Measurements from ENCODE around the gene TUBB1. TPM values are rescaled to one million over a fixed set of nuclear protein-coding genes. Genes with fewer than 3 reads are reported as not detected.

The TUBB1 gene
- total RNA-seq, 1 experiment from 2014 or later = not detected

DNA sequence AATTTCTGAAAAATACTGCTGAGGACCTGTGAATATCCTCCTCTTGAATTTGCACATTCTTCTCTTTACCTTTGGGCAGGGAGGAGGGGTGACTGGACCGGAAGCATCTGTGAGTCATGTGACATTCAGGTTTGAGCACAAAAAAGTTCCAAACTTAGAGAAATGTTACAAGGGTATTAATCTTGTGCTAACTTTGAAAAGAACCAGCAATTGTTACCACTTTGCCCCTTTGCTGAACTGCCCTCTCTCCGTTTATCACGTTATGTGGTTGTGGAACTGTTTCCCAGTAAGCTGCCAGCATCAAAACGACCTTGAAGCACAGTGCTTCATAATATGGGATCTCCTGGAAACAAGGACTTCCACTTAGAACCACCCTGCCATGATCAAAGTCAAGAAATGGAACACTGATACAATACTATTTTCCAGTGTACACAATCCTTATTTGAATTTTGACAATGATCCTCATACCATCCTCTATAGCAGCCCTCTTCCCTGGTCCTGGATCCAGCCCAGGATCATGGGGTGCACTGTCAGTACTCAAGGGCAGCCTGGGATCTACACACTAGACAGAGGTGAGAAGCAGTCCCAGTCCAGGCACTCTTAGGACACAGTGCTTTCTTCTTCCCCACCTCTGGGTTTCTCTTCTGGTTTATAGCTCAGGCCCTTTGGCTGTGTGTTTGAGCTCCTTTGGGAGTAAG, 2.3 kb upstream of the TUBB1 start:
- no peak for DNase-seq
- Histone ChIP-seq H3K36me3 (replicated peaks; ENCODE audit: control insufficient read depth, insufficient read depth, low read length) (no peaks in the 10 kb centered on the region), H3K27me3 (ENCODE audit: control insufficient read depth, insufficient read depth, low read length) (peaks cover 2% of the 10 kb centered on the region), H3K4me3 (ENCODE audit: insufficient read depth, low read depth, low read length) (no peak overlapping the region)

DNA sequence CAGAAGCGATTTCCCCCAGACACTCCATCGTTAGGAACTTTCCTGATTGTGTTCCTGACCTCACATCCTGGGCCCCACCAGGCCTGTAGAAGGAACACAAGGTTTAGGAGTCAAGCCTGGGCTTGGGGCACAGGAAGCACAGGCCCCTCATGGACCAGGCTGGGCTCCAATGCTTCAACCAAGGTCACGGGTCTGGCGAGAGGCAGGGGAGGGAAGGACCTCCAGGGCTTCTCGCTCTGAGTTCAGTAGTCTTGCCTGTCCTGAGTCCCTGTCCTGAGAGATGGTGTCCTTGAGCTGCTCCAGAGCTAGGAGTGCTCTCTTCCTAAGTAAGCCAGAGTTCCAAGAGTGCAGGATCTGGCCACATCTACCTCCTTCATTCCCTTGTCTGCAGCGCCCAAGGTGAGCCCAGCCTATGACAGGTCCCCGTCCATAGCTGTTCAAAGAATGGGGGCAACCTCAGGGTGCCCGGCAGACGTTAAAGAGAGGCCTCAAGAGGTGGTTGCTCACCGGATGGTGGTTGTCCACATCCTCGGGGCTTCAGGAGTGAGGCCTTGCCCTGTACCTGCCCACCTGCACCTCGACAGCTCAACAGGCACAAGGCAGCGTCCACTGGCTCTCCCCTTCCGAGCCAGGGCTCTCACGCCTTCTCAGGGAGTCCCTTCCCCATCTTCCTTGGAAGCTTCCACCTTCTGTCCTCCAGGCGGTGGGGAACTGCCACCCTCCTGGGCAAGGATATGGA, 1.6 kb upstream of the TUBB1 start:
- no peaks in the 10 kb centered on the region for H3K36me3 ChIP-seq (replicated peaks; ENCODE audit: control insufficient read depth, insufficient read depth, low read length)
- H3K27me3 ChIP-seq (ENCODE audit: control insufficient read depth, insufficient read depth, low read length) = peaks cover 2% of the 10 kb centered on the region
- no peak overlapping the region for H3K4me3 ChIP-seq (ENCODE audit: insufficient read depth, low read depth, low read length)
- DNase-seq = no peak

DNA sequence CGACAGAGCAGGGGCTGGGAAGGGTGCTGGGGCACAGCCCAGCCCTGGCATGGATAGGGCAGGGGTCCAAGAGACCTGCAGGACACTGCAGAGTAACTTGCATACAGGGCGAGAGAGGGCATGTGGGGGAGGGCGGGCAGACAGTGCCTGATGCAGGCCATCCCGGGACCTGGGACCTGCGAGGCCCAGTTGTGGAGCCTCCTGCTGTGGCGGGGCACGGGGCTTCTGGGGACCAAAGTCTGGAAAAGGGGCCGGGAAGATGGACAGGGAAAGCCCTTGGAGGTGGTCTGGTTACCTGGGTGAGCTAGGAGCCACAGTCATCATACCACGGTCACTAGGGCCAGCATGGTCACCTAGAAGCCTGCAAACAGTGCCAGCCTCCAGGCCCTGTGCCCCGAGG, 412 bp upstream of the TUBB1 start:
- Histone ChIP-seq H3K27me3 (ENCODE audit: control insufficient read depth, insufficient read depth, low read length) (peaks cover 3% of the 10 kb centered on the region; the same call in 1 of the 2 replicates), H3K36me3 (replicated peaks; ENCODE audit: control insufficient read depth, insufficient read depth, low read length) (no peaks in the 10 kb centered on the region), H3K4me3 (ENCODE audit: insufficient read depth, low read depth, low read length) (no peak overlapping the region)
- peak; percentile 32 for DNase-seq

DNA sequence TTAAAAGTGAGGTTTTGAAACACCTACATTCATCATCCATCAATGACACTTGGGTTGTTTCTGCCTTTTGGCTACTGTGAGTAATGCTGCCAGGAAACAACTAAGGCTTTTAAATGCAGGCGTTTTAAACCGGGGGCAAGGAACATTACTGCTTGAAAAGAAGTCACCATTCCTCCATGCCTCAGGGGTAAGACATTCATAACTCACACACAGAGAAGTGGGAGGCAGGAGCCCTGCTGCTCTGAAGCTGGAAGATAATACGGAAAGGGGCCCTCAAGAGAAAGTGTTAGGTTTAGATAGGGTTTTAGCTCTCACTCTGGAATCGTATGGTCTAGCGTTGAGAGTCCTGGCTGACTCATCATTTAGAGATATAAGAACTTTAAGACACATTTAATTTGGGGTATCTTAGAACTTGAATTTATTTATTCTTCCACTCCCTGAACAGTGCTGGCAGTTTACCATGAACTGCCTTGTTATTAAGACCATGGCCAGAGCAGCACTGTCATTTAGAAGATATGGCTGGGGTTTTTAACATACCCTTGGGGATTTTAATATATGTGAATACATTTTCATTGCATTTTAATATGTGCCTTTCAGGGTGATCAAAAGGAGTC, 1.8 kb downstream of the TUBB1 start:
- H3K4me3 ChIP-seq (ENCODE audit: insufficient read depth, low read depth, low read length) = no peak overlapping the region

DNA sequence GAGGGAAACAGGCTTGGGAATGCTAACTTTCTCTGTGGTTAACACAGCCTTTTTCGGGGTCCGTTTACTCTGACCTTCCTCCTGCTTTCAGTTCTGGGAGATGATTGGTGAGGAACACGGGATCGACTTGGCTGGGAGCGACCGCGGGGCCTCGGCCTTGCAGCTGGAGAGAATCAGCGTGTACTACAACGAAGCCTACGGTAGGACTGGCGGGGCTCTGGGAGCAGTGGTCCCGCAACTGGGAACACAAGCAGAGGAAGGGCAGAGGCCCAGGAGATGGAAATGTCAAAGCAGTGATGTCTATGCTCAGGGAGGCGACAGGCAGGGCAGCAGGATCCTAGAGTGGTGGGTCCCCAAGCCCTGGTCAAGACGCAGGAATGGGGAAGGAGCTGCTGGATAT, 3.5 kb downstream of the TUBB1 start:
- H3K27me3 ChIP-seq (ENCODE audit: control insufficient read depth, insufficient read depth, low read length) = peaks cover 18% of the 10 kb centered on the region; the same call in 1 of the 2 replicates
- peak; percentile 28 for DNase-seq
- H3K4me3 ChIP-seq (ENCODE audit: insufficient read depth, low read depth, low read length) = no peak overlapping the region
- peaks cover 3% of the 10 kb centered on the region; the same call in 1 of the 2 replicates for H3K36me3 ChIP-seq (replicated peaks; ENCODE audit: control insufficient read depth, insufficient read depth, low read length)

More for the DNA sequence above, 1.8 kb downstream of the TUBB1 start:
- Histone ChIP-seq H3K36me3 (replicated peaks; ENCODE audit: control insufficient read depth, insufficient read depth, low read length) (peaks cover 3% of the 10 kb centered on the region; the same call in 1 of the 2 replicates), H3K27me3 (ENCODE audit: control insufficient read depth, insufficient read depth, low read length) (peaks cover 6% of the 10 kb centered on the region; the same call in 1 of the 2 replicates)
- peak; percentile 18 for DNase-seq

DNA sequence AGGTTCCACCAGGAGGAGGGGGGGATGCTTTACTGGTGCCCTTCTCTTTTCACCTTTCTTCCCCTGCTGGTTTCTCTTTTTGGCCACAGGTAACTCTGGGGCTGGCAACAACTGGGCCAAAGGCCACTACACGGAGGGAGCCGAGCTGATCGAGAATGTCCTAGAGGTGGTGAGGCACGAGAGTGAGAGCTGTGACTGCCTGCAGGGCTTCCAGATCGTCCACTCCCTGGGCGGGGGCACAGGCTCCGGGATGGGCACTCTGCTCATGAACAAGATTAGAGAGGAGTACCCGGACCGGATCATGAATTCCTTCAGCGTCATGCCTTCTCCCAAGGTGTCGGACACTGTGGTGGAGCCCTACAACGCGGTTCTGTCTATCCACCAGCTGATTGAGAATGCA, 4.4 kb downstream of the TUBB1 start:
- H3K36me3 ChIP-seq (replicated peaks; ENCODE audit: control insufficient read depth, insufficient read depth, low read length) = peaks cover 3% of the 10 kb centered on the region
- no peak overlapping the region for H3K4me3 ChIP-seq (ENCODE audit: insufficient read depth, low read depth, low read length)
- H3K27me3 ChIP-seq (ENCODE audit: control insufficient read depth, insufficient read depth, low read length) = peaks cover 23% of the 10 kb centered on the region; the same call in 1 of the 2 replicates
- DNase-seq = peak; percentile 30

DNA sequence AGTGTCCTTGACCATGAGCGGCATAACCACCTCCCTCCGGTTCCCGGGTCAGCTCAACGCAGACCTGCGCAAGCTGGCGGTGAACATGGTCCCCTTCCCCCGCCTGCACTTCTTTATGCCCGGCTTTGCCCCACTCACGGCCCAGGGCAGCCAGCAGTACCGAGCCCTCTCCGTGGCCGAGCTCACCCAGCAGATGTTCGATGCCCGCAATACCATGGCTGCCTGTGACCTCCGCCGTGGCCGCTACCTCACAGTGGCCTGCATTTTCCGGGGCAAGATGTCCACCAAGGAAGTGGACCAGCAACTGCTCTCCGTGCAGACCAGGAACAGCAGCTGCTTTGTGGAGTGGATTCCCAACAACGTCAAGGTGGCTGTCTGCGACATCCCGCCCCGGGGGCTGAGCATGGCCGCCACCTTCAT, 4.9 kb downstream of the TUBB1 start:
- peaks cover 3% of the 10 kb centered on the region for H3K36me3 ChIP-seq (replicated peaks; ENCODE audit: control insufficient read depth, insufficient read depth, low read length)
- DNase-seq = no peak
- H3K27me3 ChIP-seq (ENCODE audit: control insufficient read depth, insufficient read depth, low read length) = peaks cover 24% of the 10 kb centered on the region; the same call in 1 of the 2 replicates
- no peak overlapping the region for H3K4me3 ChIP-seq (ENCODE audit: insufficient read depth, low read depth, low read length)

DNA sequence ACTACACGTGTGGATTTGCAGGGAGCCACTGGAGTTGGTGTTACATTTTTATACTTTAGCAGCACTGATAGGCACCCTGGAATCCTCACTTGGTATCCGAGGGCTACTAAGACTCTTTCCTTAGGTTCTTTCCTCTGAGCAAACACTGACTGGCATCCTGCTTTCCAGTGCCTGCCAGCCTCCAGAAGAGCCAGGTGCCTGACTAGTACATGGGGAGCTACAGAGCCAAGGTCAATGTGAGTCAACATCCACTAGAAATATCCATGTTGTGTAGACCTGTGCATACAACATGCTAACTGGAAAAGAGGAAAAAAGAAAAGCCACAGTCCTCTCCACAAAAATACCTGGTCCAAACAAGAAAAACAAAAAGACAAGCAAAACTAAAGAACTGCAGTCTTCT, 5.9 kb downstream of the TUBB1 start:
- H3K36me3 ChIP-seq (replicated peaks; ENCODE audit: control insufficient read depth, insufficient read depth, low read length) = peaks cover 7% of the 10 kb centered on the region
- H3K4me3 ChIP-seq (ENCODE audit: insufficient read depth, low read depth, low read length) = no peak overlapping the region
- peaks cover 29% of the 10 kb centered on the region for H3K27me3 ChIP-seq (ENCODE audit: control insufficient read depth, insufficient read depth, low read length)
- DNase-seq = no peak

DNA sequence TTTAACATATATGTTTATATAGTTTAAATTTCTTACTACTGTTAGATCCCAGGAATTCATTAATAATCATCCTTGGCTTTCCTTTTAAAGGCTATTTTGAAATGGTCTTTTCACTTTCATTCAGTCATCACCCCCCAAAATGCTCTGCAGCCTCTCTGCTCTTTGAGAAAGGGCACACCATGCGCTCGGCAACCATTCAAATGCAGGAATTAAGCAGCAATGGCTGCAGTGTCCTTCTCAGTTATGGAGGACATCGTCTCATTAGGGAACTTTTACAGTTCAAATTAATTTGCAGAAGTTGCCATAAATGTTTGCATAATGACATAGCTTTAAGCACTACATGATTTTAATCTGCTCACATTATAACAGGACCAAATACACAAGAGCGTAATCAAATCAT, 6.3 kb downstream of the TUBB1 start:
- Histone ChIP-seq H3K36me3 (replicated peaks; ENCODE audit: control insufficient read depth, insufficient read depth, low read length) (peaks cover 8% of the 10 kb centered on the region), H3K27me3 (ENCODE audit: control insufficient read depth, insufficient read depth, low read length) (peaks cover 33% of the 10 kb centered on the region), H3K4me3 (ENCODE audit: insufficient read depth, low read depth, low read length) (no peak overlapping the region)
- peak; percentile 30 for DNase-seq

DNA sequence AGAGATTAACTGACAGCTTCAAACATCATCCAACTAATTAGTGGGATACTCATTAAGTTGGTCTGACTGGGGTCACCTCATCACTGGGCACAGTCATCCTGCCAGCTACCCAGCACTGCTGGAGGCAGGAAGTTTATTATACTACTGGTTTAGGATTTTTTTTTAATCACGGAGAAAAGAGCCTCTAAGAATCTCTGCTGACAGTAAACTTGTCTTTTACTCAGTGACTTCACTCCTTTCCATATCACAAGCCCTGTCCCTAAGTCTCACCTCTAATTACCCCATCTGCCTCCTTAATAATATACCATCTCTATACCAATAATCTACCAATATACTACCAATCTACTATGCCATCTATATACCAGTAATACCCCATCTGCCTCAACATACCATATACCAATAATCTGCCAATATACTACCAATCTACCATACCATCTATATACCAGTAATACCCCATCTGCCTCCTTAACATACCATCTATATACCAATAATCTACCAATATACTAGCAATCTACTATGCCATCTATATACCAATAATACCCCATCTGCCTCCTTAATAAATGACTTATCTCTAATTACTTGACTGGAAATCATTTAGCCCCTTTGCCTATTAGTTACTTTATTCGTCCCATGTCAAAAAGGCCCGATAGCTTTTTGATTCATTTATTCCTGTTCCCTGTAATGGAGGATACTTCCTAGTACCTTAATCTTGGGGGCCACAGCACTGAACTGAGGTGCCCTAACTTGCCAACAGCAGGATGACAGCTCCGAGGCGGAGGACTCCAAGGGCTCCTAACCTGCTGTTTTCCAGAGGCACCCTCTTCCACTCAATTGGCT, 7.9 kb downstream of the TUBB1 start:
- Histone ChIP-seq H3K27me3 (ENCODE audit: control insufficient read depth, insufficient read depth, low read length) (peaks cover 45% of the 10 kb centered on the region), H3K4me3 (ENCODE audit: insufficient read depth, low read depth, low read length) (no peak overlapping the region), H3K36me3 (replicated peaks; ENCODE audit: control insufficient read depth, insufficient read depth, low read length) (peaks cover 8% of the 10 kb centered on the region)
- DNase-seq = no peak

DNA sequence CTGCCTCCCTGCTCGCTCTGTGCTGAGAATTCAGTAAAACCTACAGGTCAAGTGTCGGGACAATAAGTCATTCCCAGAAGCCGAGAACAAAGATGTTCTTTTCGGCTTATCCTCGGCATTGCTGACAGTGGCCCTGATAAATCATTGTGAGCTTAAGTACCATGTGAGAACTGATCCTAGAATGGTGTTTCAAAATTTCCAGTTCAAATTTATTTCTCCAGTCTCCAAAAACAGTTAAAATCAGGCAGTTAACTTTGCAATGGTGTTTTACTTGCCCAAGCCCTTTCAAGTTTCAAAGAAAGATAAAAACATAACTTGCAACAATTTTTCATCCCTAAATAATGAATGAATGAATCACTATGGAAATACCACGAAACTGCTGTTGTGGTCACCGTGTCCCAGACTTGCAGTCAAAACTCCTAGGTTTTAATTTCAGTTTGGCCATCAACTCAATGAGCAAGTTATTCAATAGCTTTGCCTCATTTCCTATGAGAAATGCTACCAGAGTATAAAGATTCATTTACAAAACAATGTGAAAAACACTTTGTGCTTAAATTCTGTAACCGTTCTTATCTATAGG, 8.6 kb downstream of the TUBB1 start:
- no peak for DNase-seq
- peaks cover 45% of the 10 kb centered on the region for H3K27me3 ChIP-seq (ENCODE audit: control insufficient read depth, insufficient read depth, low read length)
- H3K4me3 ChIP-seq (ENCODE audit: insufficient read depth, low read depth, low read length) = no peak overlapping the region
- peaks cover 8% of the 10 kb centered on the region for H3K36me3 ChIP-seq (replicated peaks; ENCODE audit: control insufficient read depth, insufficient read depth, low read length)

DNA sequence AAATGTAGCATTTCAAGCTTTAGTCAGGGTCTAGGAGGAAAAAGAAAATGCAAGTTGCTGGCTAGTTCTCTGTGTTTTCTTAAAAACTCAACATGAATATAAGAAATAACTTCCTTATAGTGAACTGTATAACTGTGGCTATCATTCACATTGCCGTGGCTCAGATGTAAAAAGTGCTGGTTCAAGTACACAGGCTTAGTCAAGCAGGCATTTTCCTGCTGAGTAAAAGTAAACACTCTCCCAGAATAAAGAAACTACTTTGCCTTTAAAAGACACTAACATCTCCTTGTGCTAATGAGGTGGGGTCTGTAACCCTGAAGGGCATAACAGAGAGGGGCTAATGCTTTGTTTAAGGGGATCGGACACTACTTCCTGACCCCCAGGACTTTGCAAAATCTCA, 9.6 kb downstream of the TUBB1 start:
- peaks cover 42% of the 10 kb centered on the region for H3K27me3 ChIP-seq (ENCODE audit: control insufficient read depth, insufficient read depth, low read length)
- H3K4me3 ChIP-seq (ENCODE audit: insufficient read depth, low read depth, low read length) = no peak overlapping the region
- no peak for DNase-seq
- peaks cover 8% of the 10 kb centered on the region for H3K36me3 ChIP-seq (replicated peaks; ENCODE audit: control insufficient read depth, insufficient read depth, low read length)

DNA sequence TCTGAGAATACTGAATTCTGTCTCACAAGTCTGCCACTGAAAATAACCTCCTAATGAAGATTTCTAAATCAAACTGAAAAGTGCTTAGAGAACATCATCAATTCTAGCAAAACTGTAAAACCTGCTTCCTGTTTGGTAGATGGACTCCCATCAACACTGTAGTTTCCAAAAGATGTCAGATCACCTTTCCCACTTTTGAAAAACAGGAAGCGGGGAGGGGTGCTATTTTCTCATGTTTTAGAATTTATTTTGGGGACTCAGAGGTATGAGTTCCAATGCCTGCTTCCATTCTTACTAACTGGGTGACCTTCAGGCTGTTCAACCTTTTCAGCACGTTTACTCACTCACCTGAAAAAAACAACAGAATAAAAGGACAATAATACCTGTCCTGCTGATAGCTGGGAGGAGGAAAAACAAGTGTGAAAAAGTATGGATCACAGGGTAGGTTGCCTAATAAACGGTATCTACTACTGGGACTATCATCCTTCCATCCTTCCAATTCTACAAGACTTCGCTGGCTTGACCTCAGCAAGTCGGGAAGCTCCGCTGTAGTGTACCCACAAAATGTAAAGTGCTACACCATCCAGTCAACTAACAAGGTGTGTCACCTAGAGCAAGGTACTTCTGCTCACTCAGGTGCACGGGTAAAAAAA, 11.8 kb downstream of the TUBB1 start:
- Histone ChIP-seq H3K4me3 (ENCODE audit: insufficient read depth, low read depth, low read length) (no peak overlapping the region), H3K36me3 (replicated peaks; ENCODE audit: control insufficient read depth, insufficient read depth, low read length) (peaks cover 7% of the 10 kb centered on the region), H3K27me3 (ENCODE audit: control insufficient read depth, insufficient read depth, low read length) (peaks cover 39% of the 10 kb centered on the region)
- no peak for DNase-seq
